ENCODE data around the gene FHOD3. TPM values are rescaled to one million over a fixed set of nuclear protein-coding genes. Genes with fewer than 3 reads are reported as not detected.
A peak's percentile ranks its signal among the peaks of the same experiment; 100 is the strongest.

FHOD3 gene
- polyA plus RNA-seq, 2 of the 4 experiments (the other 2 are of a cell fraction): 2.5 to 3.6 TPM

GRCh38 chr18:36349552-36349951 is 52.0 kb downstream of the FHOD3 start:
- H3K9me3 ChIP-seq: no peaks in the 10 kb centered on the region
- peak overlapping the region; percentile 40 for H3K4me2 ChIP-seq
- CTCF ChIA-PET: interaction anchor here (1.0 kb wide), 1 partner anchor 9 kb away, joined by 3 read pairs; no protein-coding TSS in a partner anchor
- H3K4me1 ChIP-seq: peaks cover 37% of the 10 kb centered on the region
- WGBS (ENCODE audit: missing lambda C conversion rate): 0% methylated on average over 6 of the region's 6 CpGs
- POLR2A ChIA-PET: interaction anchor here (1.0 kb wide), 1 partner anchor 40 kb away, joined by 3 read pairs; no protein-coding TSS in a partner anchor
- DNase-seq (ENCODE audit: low read depth in 1 of 2, low spot score in 1 of 2): peak in 1 of 2 experiments; percentile 53
- no peak for TF ChIP-seq USF2 (IDR thresholded peaks at IDR 0.05)
- TF ChIP-seq CBX8 (IDR thresholded peaks at IDR 0.05): no peak
- no peak for TF ChIP-seq PHF8 (IDR thresholded peaks at IDR 0.05; ENCODE audit: borderline replicate concordance, low read depth)
- TF ChIP-seq CHD4 (IDR thresholded peaks at IDR 0.05; ENCODE audit: borderline replicate concordance): no peak
- TF ChIP-seq JUNB (IDR thresholded peaks at IDR 0.05): 0 out of 2 replicates have a peak, but pooled peaks have one; percentile 28
- no peak for TF ChIP-seq RCOR1 (IDR thresholded peaks at IDR 0.05; ENCODE audit: low read depth, low read length)
- no peak for TF ChIP-seq CBX2 (IDR thresholded peaks at IDR 0.05; ENCODE audit: borderline replicate concordance, low read depth)
- no peak for TF ChIP-seq HMGXB4 (CRISPR knock-in tag; IDR thresholded peaks at IDR 0.05; ENCODE audit: borderline replicate concordance)
- no peak for TF ChIP-seq MAFK (IDR thresholded peaks at IDR 0.05; ENCODE audit: partially characterized antibody)
- TF ChIP-seq PBX3 (IDR thresholded peaks at IDR 0.05): no peak
- TF ChIP-seq SMC3 (IDR thresholded peaks at IDR 0.05): no peak
- no peak for TF ChIP-seq CTCF (IDR thresholded peaks at IDR 0.05)
- no peak for TF ChIP-seq FOXS1 (CRISPR knock-in tag; IDR thresholded peaks at IDR 0.05)
- TF ChIP-seq RAD21 (conservative IDR thresholded peaks at IDR 0.05 in 1 of 2, IDR thresholded peaks at IDR 0.05 in 1 of 2): no peak
- TF ChIP-seq CEBPB (IDR thresholded peaks at IDR 0.05): peak in 1 of 2 experiments; percentile 58; a peak in 1 of 4 replicates
- TF ChIP-seq FOSL2 (IDR thresholded peaks at IDR 0.05): no peak
- TF ChIP-seq FOSL2 (CRISPR knock-in tag; IDR thresholded peaks at IDR 0.05): no peak
- no peak for TF ChIP-seq ATOH8 (CRISPR knock-in tag; IDR thresholded peaks at IDR 0.05; ENCODE audit: low read depth)
- no peak for FAIRE-seq
- H3K4me3 ChIP-seq: no peak overlapping the region
- peak overlapping the region in 1 of 2 experiments; percentile 72; a peak in 4 of 6 replicates for H3K27ac ChIP-seq
- ATAC-seq: peak; percentile 66 to 81

GRCh38 chr18:36350251-36350651 is 52.7 kb downstream of the FHOD3 start:
- no peak overlapping the region for H3K4me3 ChIP-seq
- TF ChIP-seq RCOR1 (IDR thresholded peaks at IDR 0.05; ENCODE audit: low read depth, low read length): no peak
- TF ChIP-seq KDM1A (IDR thresholded peaks at IDR 0.05; ENCODE audit: low read depth): no peak
- TF ChIP-seq EP300 (IDR thresholded peaks at IDR 0.05): no peak
- no peak for TF ChIP-seq PHF8 (IDR thresholded peaks at IDR 0.05; ENCODE audit: borderline replicate concordance, low read depth)
- no peak for TF ChIP-seq TFCP2L1 (CRISPR knock-in tag; IDR thresholded peaks at IDR 0.05)
- TF ChIP-seq TP53 (CRISPR knock-in tag; IDR thresholded peaks at IDR 0.05): no peak
- TF ChIP-seq CHD2 (IDR thresholded peaks at IDR 0.05; ENCODE audit: low read length, partially characterized antibody): no peak
- no peak for TF ChIP-seq EHMT2 (IDR thresholded peaks at IDR 0.05; ENCODE audit: low read depth)
- no peak for TF ChIP-seq JUNB (IDR thresholded peaks at IDR 0.05)
- no peak for TF ChIP-seq NPAS2 (CRISPR knock-in tag; IDR thresholded peaks at IDR 0.05; ENCODE audit: borderline replicate concordance)
- TF ChIP-seq HOXB5 (CRISPR knock-in tag; IDR thresholded peaks at IDR 0.05): no peak
- TF ChIP-seq ZNF302 (CRISPR knock-in tag; IDR thresholded peaks at IDR 0.05): no peak
- no peak for TF ChIP-seq ELK1 (IDR thresholded peaks at IDR 0.05; ENCODE audit: low read depth, low read length)

More at GRCh38 chr18:36350251-36350651, 52.7 kb downstream of the FHOD3 start:
- ChIA-PET CTCF (interaction anchor here (1.0 kb wide), 1 partner anchor 9 kb away, joined by 3 read pairs; no protein-coding TSS in a partner anchor), POLR2A (no interaction called here)
- 71% methylated on average over 3 of the region's 3 CpGs for WGBS (ENCODE audit: missing lambda C conversion rate)
- DNase-seq (ENCODE audit: low read depth in 1 of 2, low spot score in 1 of 2): no peak
- peaks cover 37% of the 10 kb centered on the region for H3K4me1 ChIP-seq
- H3K27ac ChIP-seq: peak overlapping the region; percentile 32 to 72; a peak in 5 of 6 replicates
- no peaks in the 10 kb centered on the region for H3K9me3 ChIP-seq
- ATAC-seq: no peak
- no peak for FAIRE-seq
- H3K4me2 ChIP-seq: peak overlapping the region; percentile 40
